Panc1 (cell line): ENCODE measurements around the gene CADPS2. TPM values are rescaled to one million over a fixed set of nuclear protein-coding genes. Genes with fewer than 3 reads are reported as not detected.

ENCODE experiments used
- ATAC-seq: fragments of 200-7000 bp; cut with Tn5 transposase; 2 replicates; pipeline ENCODE4 v1.9.1; 2020; ENCODE audit warnings: mild to moderate bottlenecking, moderate library complexity
- BruUV-seq: library from RNA; stranded (reverse); fragments of 400-500 nt; replicated peaks from 2 replicates; lab custom pipeline; 2021; lab: Mats Ljungman, UMichigan
- CTCF ChIA-PET: fragments of 300-600 bp; sonication (Branson Sonifier 250); formaldehyde crosslinking; loops from one replicate; lab custom pipeline; 2022; ENCODE audit warnings: antibody characterized with exemption; lab: Charles Lee
- POLR2A ChIA-PET: fragments of 300-600 bp; sonication (Branson Sonifier 250); formaldehyde crosslinking; loops from one replicate; lab custom pipeline; 2022; ENCODE audit warnings: antibody characterized with exemption; lab: Charles Lee
- DNase-seq: peaks from one replicate; pipeline ENCODE4 v3.0.0-alpha.2; 2010; ENCODE audit warnings: low read depth, low spot score
- H3K27ac ChIP-seq: 2 replicates; pipeline ENCODE4 v1.5.1; 2011; ENCODE audit warnings: mild to moderate bottlenecking, low read length, inconsistent platforms
- H3K27me3 ChIP-seq: fragments of 200-500 bp; sonication (Bioruptor generic); 2 replicates; pipeline ENCODE4 v1.6.0; 2014; ENCODE audit warnings: low read length, inconsistent platforms; ENCODE audit not compliant: control insufficient read depth, insufficient read depth
- H3K36me3 ChIP-seq: fragments of 200-500 bp; sonication (Bioruptor generic); 2 replicates; pipeline ENCODE4 v1.5.1; 2014; ENCODE audit warnings: inconsistent platforms, mild to moderate bottlenecking, low read length, moderate library complexity; ENCODE audit not compliant: control insufficient read depth, insufficient read depth
- H3K4me1 ChIP-seq: 2 replicates; pipeline ENCODE4 v1.5.1; 2011; ENCODE audit warnings: inconsistent platforms, mild to moderate bottlenecking, low read length, moderate library complexity; ENCODE audit not compliant: control insufficient read depth, insufficient read depth
- H3K4me3 ChIP-seq, 2 experiments: 2 replicates each; pipeline ENCODE4 v1.5.1; 2011 to 2012; ENCODE audit warnings: low read depth in 2 of 2, low read length in 2 of 2, mild to moderate bottlenecking in 2 of 2, inconsistent platforms in 1 of 2, moderate library complexity in 1 of 2
- H3K9me3 ChIP-seq: fragments of 200-500 bp; sonication (Bioruptor generic); 2 replicates; pipeline ENCODE4 v1.5.1; 2014; ENCODE audit warnings: low read depth, mild to moderate bottlenecking, inconsistent platforms, low read length, moderate library complexity; ENCODE audit not compliant: control insufficient read depth, insufficient read depth
- CTCF ChIP-seq: fragments of 450-650 bp; IDR thresholded peaks from 2 replicates; pipeline ENCODE4 v1.5.1; 2017; ENCODE audit warnings: mild to moderate bottlenecking
- POLR2AphosphoS5 ChIP-seq: IDR thresholded peaks from 2 replicates; pipeline ENCODE4 v1.6.1; 2012; ENCODE audit warnings: mild to moderate bottlenecking, low read depth, low read length, moderate library complexity
- REST ChIP-seq, 2 experiments: IDR thresholded peaks; 2 replicates each; pipeline ENCODE4 v1.6.1; 2011 to 2012; ENCODE audit warnings: low read depth in 2 of 2, control low read depth in 1 of 2, low read length in 1 of 2, mild to moderate bottlenecking in 1 of 2, moderate library complexity in 1 of 2; ENCODE audit not compliant: insufficient read depth in 1 of 2
- SIN3A ChIP-seq: IDR thresholded peaks from 2 replicates; pipeline ENCODE4 v1.6.1; 2012; ENCODE audit warnings: low read depth, mild to moderate bottlenecking, low read length, moderate library complexity, borderline replicate concordance; ENCODE audit not compliant: insufficient read depth
- TCF7L2 ChIP-seq: IDR thresholded peaks from 2 replicates; pipeline ENCODE4 v1.6.1; 2011; ENCODE audit warnings: mild to moderate bottlenecking, low read depth, low read length, inconsistent platforms
- in situ Hi-C: cut with HindIII; loops from 2 replicates; pipeline ENCODE4 v1.10.0; 2016; ENCODE audit warnings: low sequenced_read_pairs, low pct_unique_long_range_greater_than_20kb
- intact Hi-C: fragments of 100-400 bp; cut with micrococcal nuclease; formaldehyde crosslinking; loops from one replicate; pipeline ENCODE4 v1.10.0; 2022; ENCODE audit not compliant: unreplicated experiment
- total RNA-seq: library from RNA; stranded (reverse); gene quantifications from one replicate; pipeline ENCODE4 v1.2.1, GENCODE V29; 2021; ENCODE audit not compliant: unreplicated experiment

CADPS2 gene
- total RNA-seq, 1 experiment from 2014 or later: 1.6 TPM

- Histone ChIP-seq H3K9me3 (no peaks in the 10 kb centered on the region), H3K36me3 (no peaks in the 10 kb centered on the region), H3K27ac (no peak overlapping the region), H3K4me1 (no peaks in the 10 kb centered on the region), H3K4me3 (no peak overlapping the region), H3K27me3 (no peaks in the 10 kb centered on the region)
- TF ChIP-seq TCF7L2: no peak
- TF ChIP-seq POLR2AphosphoS5: no peak
- no peak for TF ChIP-seq REST (IDR thresholded peaks at IDR 0.05; ENCODE audit: insufficient read depth in 1 of 2, low read depth in 2 of 2, low read length in 1 of 2)
- ChIA-PET POLR2A (no interaction called here), CTCF (no interaction called here)
- ATAC-seq (no peak), DNase-seq (no peak)
- in situ Hi-C loops (no loop called here), intact Hi-C loops (no loop called here)
- no TSS peak for BruUV-seq
Measured at GRCh38 chr7:122727354-122727753, 158.9 kb downstream of the CADPS2 start.

- no TSS peak for BruUV-seq
- Histone ChIP-seq H3K9me3 (no peaks in the 10 kb centered on the region), H3K4me3 (no peak overlapping the region), H3K36me3 (no peaks in the 10 kb centered on the region), H3K4me1 (no peaks in the 10 kb centered on the region), H3K27me3 (no peaks in the 10 kb centered on the region), H3K27ac (no peak overlapping the region)
- DNase-seq: no peak
- TF ChIP-seq REST (IDR thresholded peaks at IDR 0.05; ENCODE audit: insufficient read depth in 1 of 2, low read depth in 2 of 2, low read length in 1 of 2) (no peak), CTCF (no peak), TCF7L2 (no peak), SIN3A (no peak), POLR2AphosphoS5 (no peak)
- ChIA-PET CTCF (no interaction called here), POLR2A (no interaction called here)
- in situ Hi-C loops (no loop called here), intact Hi-C loops (no loop called here)
- ATAC-seq: no peak
Measured at GRCh38 chr7:122726881-122727280, 159.4 kb downstream of the CADPS2 start.
